ENCODE results near the gene NT5DC2. TPM values are rescaled to one million over a fixed set of nuclear protein-coding genes. Genes with fewer than 3 reads are reported as not detected.

NT5DC2 gene
- total RNA-seq, 4 donors from 2014 or later: 5.1 to 17.3 (median 14.7) TPM

DNA sequence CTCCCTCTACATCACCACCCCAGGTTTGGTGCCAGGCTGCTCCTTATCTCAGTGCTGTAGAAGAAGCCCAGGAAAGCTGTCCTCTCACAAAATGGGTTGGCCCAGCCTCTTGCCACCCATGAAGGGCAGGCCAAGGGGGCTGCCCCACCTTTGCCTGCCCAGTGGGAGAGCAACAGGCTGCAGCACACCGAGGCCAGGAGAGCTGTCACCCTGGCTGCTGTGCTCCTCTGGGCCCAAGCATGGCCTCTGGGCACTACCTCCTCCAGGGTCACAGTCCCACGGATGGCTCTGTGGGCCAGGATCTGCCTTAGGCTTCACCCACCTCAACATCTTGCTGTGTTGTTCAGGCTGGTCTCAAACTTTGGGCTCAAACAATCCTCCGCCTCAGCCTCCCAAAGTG lies 44.9 kb downstream of the NT5DC2 start:
- no peak for TF ChIP-seq POLR2A (IDR thresholded peaks at IDR 0.05)
- TF ChIP-seq, protein P1, sequence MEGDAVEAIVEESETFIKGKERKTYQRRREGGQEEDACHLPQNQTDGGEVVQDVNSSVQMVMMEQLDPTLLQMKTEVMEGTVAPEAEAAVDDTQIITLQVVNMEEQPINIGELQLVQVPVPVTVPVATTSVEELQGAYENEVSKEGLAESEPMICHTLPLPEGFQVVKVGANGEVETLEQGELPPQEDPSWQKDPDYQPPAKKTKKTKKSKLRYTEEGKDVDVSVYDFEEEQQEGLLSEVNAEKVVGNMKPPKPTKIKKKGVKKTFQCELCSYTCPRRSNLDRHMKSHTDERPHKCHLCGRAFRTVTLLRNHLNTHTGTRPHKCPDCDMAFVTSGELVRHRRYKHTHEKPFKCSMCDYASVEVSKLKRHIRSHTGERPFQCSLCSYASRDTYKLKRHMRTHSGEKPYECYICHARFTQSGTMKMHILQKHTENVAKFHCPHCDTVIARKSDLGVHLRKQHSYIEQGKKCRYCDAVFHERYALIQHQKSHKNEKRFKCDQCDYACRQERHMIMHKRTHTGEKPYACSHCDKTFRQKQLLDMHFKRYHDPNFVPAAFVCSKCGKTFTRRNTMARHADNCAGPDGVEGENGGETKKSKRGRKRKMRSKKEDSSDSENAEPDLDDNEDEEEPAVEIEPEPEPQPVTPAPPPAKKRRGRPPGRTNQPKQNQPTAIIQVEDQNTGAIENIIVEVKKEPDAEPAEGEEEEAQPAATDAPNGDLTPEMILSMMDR (IDR thresholded peaks at IDR 0.05): no peak
- H3K4me1 ChIP-seq: peaks cover 0 to 4% (median 0%) of the 10 kb centered on the region in 4 donors
- H3K27ac ChIP-seq: no peak overlapping the region
- H3K9me3 ChIP-seq: no peaks in the 10 kb centered on the region
- no peaks in the 10 kb centered on the region for H3K27me3 ChIP-seq
- H3K36me3 ChIP-seq: peaks cover 0 to 82% (median 0%) of the 10 kb centered on the region in 3 donors
- no peak overlapping the region for H3K4me3 ChIP-seq
- DNase-seq: no peak

DNA sequence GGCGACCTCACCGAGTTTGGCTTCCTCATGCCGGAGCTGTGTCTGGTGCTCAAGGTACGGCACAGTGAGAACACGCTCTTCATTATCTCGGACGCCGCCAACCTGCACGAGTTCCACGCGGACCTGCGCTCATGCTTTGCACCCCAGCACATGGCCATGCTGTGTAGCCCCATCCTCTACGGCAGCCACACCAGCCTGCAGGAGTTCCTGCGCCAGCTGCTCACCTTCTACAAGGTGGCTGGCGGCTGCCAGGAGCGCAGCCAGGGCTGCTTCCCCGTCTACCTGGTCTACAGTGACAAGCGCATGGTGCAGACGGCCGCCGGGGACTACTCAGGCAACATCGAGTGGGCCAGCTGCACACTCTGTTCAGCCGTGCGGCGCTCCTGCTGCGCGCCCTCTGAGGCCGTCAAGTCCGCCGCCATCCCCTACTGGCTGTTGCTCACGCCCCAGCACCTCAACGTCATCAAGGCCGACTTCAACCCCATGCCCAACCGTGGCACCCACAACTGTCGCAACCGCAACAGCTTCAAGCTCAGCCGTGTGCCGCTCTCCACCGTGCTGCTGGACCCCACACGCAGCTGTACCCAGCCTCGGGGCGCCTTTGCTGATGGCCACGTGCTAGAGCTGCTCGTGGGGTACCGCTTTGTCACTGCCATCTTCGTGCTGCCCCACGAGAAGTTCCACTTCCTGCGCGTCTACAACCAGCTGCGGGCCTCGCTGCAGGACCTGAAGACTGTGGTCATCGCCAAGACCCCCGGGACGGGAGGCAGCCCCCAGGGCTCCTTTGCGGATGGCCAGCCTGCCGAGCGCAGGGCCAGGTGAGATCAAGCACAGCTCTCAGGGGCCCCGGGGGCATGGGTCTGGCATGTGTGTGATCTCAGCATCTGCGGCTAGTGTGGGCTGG lies 45.6 kb downstream of the NT5DC2 start:
- Histone ChIP-seq H3K4me1 (peaks cover 0 to 4% (median 0%) of the 10 kb centered on the region in 4 donors), H3K36me3 (peaks cover 0 to 79% (median 0%) of the 10 kb centered on the region in 3 donors), H3K27me3 (no peaks in the 10 kb centered on the region), H3K4me3 (no peak overlapping the region), H3K9me3 (no peaks in the 10 kb centered on the region), H3K27ac (no peak overlapping the region)
- DNase-seq: no peak
- no peak for TF ChIP-seq POLR2A (IDR thresholded peaks at IDR 0.05)
- TF ChIP-seq, protein P1 (IDR thresholded peaks at IDR 0.05): no peak

DNA sequence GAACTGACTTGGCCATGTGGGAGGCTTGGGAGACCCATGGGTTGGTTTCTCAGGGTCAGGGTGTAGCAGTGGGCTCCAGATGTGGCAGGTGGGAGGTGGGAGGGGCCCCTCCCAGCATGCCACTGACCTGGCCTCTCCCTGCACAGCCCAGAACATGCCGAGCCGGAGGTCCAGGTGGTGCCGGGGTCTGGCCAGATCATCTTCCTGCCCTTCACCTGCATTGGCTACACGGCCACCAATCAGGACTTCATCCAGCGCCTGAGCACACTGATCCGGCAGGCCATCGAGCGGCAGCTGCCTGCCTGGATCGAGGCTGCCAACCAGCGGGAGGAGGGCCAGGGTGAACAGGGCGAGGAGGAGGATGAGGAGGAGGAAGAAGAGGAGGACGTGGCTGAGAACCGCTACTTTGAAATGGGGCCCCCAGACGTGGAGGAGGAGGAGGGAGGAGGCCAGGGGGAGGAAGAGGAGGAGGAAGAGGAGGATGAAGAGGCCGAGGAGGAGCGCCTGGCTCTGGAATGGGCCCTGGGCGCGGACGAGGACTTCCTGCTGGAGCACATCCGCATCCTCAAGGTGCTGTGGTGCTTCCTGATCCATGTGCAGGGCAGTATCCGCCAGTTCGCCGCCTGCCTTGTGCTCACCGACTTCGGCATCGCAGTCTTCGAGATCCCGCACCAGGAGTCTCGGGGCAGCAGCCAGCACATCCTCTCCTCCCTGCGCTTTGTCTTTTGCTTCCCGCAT lies 46.4 kb downstream of the NT5DC2 start:
- TF ChIP-seq, protein P1 (IDR thresholded peaks at IDR 0.05): no peak
- TF ChIP-seq POLR2A (IDR thresholded peaks at IDR 0.05): no peak
- Histone ChIP-seq H3K9me3 (no peaks in the 10 kb centered on the region), H3K27ac (no peak overlapping the region), H3K4me3 (no peak overlapping the region), H3K4me1 (peaks cover 0 to 4% (median 0%) of the 10 kb centered on the region in 4 donors), H3K36me3 (peaks cover 0 to 79% (median 0%) of the 10 kb centered on the region in 3 donors), H3K27me3 (no peaks in the 10 kb centered on the region)
- DNase-seq: no peak

DNA sequence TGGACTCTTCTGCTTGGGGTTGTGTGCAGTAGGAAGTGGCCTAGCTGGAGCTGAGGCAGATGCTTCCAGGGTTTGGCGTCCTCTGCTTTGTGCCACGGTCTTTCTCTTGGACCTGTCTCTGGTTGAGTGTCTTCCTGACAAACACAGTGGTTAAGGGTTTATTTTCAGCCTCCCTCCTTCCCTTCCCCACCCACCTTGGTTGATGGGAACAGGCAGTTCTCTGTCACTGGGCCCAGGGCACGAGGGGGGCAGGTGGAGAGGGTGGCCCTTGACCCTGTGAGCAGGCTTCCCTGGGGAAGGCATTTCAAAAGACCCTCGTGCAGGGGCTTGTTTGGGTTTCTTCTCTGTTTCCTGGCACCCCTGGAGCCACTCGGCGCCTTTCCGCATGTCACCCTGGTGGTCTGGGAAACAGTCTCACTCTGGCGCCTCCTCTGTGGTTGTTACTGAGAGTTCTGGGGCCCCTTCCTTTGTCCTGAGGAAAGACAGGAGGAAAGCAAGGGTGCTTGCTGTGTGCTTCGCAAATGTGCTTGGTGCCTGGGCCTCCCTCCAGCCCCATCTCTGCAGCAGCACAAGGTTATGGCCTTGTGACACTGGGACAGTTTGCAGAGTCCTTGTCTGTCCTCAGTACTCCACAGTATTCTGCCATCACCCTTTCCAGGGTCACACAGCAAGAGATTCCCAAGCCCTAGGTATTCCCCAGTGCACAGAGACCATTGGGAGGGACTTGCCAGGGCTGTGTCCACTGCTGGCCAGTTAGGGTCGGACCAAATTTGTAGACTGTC lies 48.8 kb downstream of the NT5DC2 start:
- TF ChIP-seq POLR2A (IDR thresholded peaks at IDR 0.05): no peak
- TF ChIP-seq, protein P1 (IDR thresholded peaks at IDR 0.05): no peak
- Histone ChIP-seq H3K4me3 (no peak overlapping the region), H3K27ac (no peak overlapping the region), H3K36me3 (peaks cover 0 to 78% (median 0%) of the 10 kb centered on the region in 3 donors), H3K9me3 (no peaks in the 10 kb centered on the region), H3K27me3 (no peaks in the 10 kb centered on the region), H3K4me1 (no peaks in the 10 kb centered on the region)
- no peak for DNase-seq
